ENCODE results near the gene EPS15. TPM values are rescaled to one million over a fixed set of nuclear protein-coding genes. Genes with fewer than 3 reads are reported as not detected.
"Not testable (repeated sequence)": the region's sequence is repeated elsewhere in the genome, so short reads cannot be mapped to it uniquely, and the experiment has no call there.

EPS15 gene
- total RNA-seq, 1 donor = 82.2 TPM

GRCh38 chr1:51509773-51510172, 9.3 kb downstream of the EPS15 start:
- Histone ChIP-seq H4K20me1 (ENCODE audit: insufficient read depth, low read length) (peaks cover 5% of the 10 kb centered on the region), H3K4me1 (ENCODE audit: insufficient read depth, low read length) (peaks cover 15% of the 10 kb centered on the region)

GRCh38 chr1:51506537-51506936, 12.5 kb downstream of the EPS15 start:
- H2AFZ ChIP-seq (ENCODE audit: low read length) = no peak overlapping the region
- peak overlapping the region; percentile 31 for H3K27ac ChIP-seq (ENCODE audit: low read depth, low read length)
- DNase-seq (ENCODE audit: insufficient read length, low spot score, missing footprints) = no peak
- TF ChIP-seq CTCF (IDR thresholded peaks at IDR 0.05; ENCODE audit: extremely low read depth, low read depth, low read length) = no peak
- H4K20me1 ChIP-seq (ENCODE audit: insufficient read depth, low read length) = peaks cover 2% of the 10 kb centered on the region
- no peaks in the 10 kb centered on the region for H3K27me3 ChIP-seq (ENCODE audit: insufficient read depth, low read length)
- H3K79me2 ChIP-seq (ENCODE audit: insufficient read depth, low read length) = peaks cover 72% of the 10 kb centered on the region
- H3K4me2 ChIP-seq (ENCODE audit: insufficient read depth, low read length) = peak overlapping the region; percentile 72
- peaks cover 13% of the 10 kb centered on the region for H3K4me1 ChIP-seq (ENCODE audit: insufficient read depth, low read length)
- no peaks in the 10 kb centered on the region for H3K9me3 ChIP-seq (ENCODE audit: low read depth, low read length)
- H3K4me3 ChIP-seq (ENCODE audit: insufficient read depth, low read length) = peak overlapping the region; percentile 24
- no peaks in the 10 kb centered on the region for H3K36me3 ChIP-seq (ENCODE audit: insufficient read depth, low read length)

More at GRCh38 chr1:51509773-51510172, 9.3 kb downstream of the EPS15 start:
- Histone ChIP-seq H3K4me2 (ENCODE audit: insufficient read depth, low read length) (no peak overlapping the region), H3K79me2 (ENCODE audit: insufficient read depth, low read length) (peaks cover 81% of the 10 kb centered on the region), H3K27me3 (ENCODE audit: insufficient read depth, low read length) (no peaks in the 10 kb centered on the region), H3K27ac (ENCODE audit: low read depth, low read length) (no peak overlapping the region), H3K4me3 (ENCODE audit: insufficient read depth, low read length) (no peak overlapping the region), H2AFZ (ENCODE audit: low read length) (no peak overlapping the region), H3K9me3 (ENCODE audit: low read depth, low read length) (no peaks in the 10 kb centered on the region), H3K36me3 (ENCODE audit: insufficient read depth, low read length) (no peaks in the 10 kb centered on the region)
- DNase-seq (ENCODE audit: insufficient read length, low spot score, missing footprints) = no peak
- no peak for TF ChIP-seq CTCF (IDR thresholded peaks at IDR 0.05; ENCODE audit: extremely low read depth, low read depth, low read length)

GRCh38 chr1:51504806-51505525, 14.1 kb downstream of the EPS15 start:
- Histone ChIP-seq H3K36me3 (ENCODE audit: insufficient read depth, low read length) (no peaks in the 10 kb centered on the region), H3K27ac (ENCODE audit: low read depth, low read length) (no peak overlapping the region), H2AFZ (ENCODE audit: low read length) (no peak overlapping the region), H3K9me3 (ENCODE audit: low read depth, low read length) (no peaks in the 10 kb centered on the region), H3K79me2 (ENCODE audit: insufficient read depth, low read length) (peaks cover 65% of the 10 kb centered on the region), H4K20me1 (ENCODE audit: insufficient read depth, low read length) (peaks cover 2% of the 10 kb centered on the region), H3K4me1 (ENCODE audit: insufficient read depth, low read length) (peaks cover 13% of the 10 kb centered on the region), H3K27me3 (ENCODE audit: insufficient read depth, low read length) (no peaks in the 10 kb centered on the region), H3K4me2 (ENCODE audit: insufficient read depth, low read length) (no peak overlapping the region), H3K4me3 (ENCODE audit: insufficient read depth, low read length) (no peak overlapping the region)
- no peak for DNase-seq (ENCODE audit: insufficient read length, low spot score, missing footprints)
- no peak for TF ChIP-seq CTCF (IDR thresholded peaks at IDR 0.05; ENCODE audit: extremely low read depth, low read depth, low read length)

- H3K4me2 ChIP-seq (ENCODE audit: insufficient read depth, low read length); H3K27me3 ChIP-seq (ENCODE audit: insufficient read depth, low read length); H4K20me1 ChIP-seq (ENCODE audit: insufficient read depth, low read length); H2AFZ ChIP-seq (ENCODE audit: low read length); H3K4me3 ChIP-seq (ENCODE audit: insufficient read depth, low read length); H3K27ac ChIP-seq (ENCODE audit: low read depth, low read length); H3K9me3 ChIP-seq (ENCODE audit: low read depth, low read length); H3K4me1 ChIP-seq (ENCODE audit: insufficient read depth, low read length); DNase-seq (ENCODE audit: insufficient read length, low spot score, missing footprints); H3K36me3 ChIP-seq (ENCODE audit: insufficient read depth, low read length): not testable (repeated sequence)
- H3K79me2 ChIP-seq (ENCODE audit: insufficient read depth, low read length) = peaks cover 73% of the 10 kb centered on the region
These were observed 17.8 kb downstream of the EPS15 start for GRCh38 chr1:51501218-51501630.
